Progenitor cell of endocrine pancreas (in vitro differentiated cells): Measurements from ENCODE around the gene ZNF688. TPM values are rescaled to one million over a fixed set of nuclear protein-coding genes. Genes with fewer than 3 reads are reported as not detected.
A peak's percentile ranks its signal among the peaks of the same experiment; 100 is the strongest.

ENCODE experiments used
- DNase-seq: peaks from one replicate; pipeline ENCODE4 v3.0.0; 2021; ENCODE audit warnings: low spot score; ENCODE audit not compliant: unreplicated experiment
- H3K27ac Mint-ChIP-seq: 2 replicates; pipeline ENCODE4 v1.8.0; 2021; ENCODE audit warnings: mild to moderate bottlenecking, moderate library complexity, mixed read lengths
- H3K27me3 Mint-ChIP-seq: 2 replicates; pipeline ENCODE4 v1.8.0; 2021; ENCODE audit warnings: mixed read lengths
- H3K36me3 Mint-ChIP-seq: 2 replicates; pipeline ENCODE4 v1.8.0; 2022; ENCODE audit warnings: mixed read lengths; ENCODE audit not compliant: insufficient read depth
- H3K4me1 Mint-ChIP-seq: 2 replicates; pipeline ENCODE4 v1.8.0; 2021; ENCODE audit warnings: low read depth, mixed read lengths
- H3K4me3 Mint-ChIP-seq: 2 replicates; pipeline ENCODE4 v1.8.0; 2021; ENCODE audit warnings: low read depth, mild to moderate bottlenecking, moderate library complexity, mixed read lengths
- H3K9me3 Mint-ChIP-seq: 2 replicates; pipeline ENCODE4 v1.8.0; 2021; ENCODE audit warnings: low read depth, mixed read lengths
- total RNA-seq: library from RNA; stranded (reverse); gene quantifications from 2 replicates; pipeline ENCODE4 v1.2.1, GENCODE V29; 2021
- TF ChIP-seq, protein P1 (sequence below): fragments of 200-600 bp; sonication (generic); IDR thresholded peaks from one replicate; pipeline ENCODE4 v1.5.0; 2021; ENCODE audit warnings: antibody characterized with exemption, mild to moderate bottlenecking; ENCODE audit not compliant: unreplicated experiment

ZNF688 gene
- total RNA-seq, 1 donor from 2014 or later = 20.0 TPM

DNA sequence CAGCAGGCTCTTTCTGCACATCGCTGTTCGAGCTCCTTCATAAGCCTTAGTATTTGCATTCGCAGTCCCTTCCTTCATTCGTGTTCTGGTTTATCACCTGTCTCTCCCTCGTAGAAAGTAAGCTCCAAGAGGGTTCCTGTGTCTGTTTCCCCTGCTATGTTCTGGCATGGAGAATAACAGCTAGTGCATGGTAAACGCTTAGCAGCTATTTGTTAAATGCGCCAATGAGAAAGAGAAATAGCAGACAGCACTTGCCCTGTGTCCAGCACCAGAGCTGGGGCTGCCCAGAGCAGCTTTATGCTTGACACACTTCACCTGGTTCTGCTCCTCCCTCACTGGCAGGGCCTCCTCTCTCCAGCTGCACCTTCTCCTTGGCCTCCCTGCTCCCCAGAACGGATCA lies 5.5 kb downstream of the ZNF688 start:
- Mint-ChIP-seq H3K4me1 (peaks cover 23% of the 10 kb centered on the region), H3K27me3 (peaks cover 2% of the 10 kb centered on the region), H3K36me3 (peaks cover 1% of the 10 kb centered on the region), H3K27ac (peak overlapping the region; percentile 52), H3K4me3 (no peak overlapping the region), H3K9me3 (no peaks in the 10 kb centered on the region)
- TF ChIP-seq, protein P1, sequence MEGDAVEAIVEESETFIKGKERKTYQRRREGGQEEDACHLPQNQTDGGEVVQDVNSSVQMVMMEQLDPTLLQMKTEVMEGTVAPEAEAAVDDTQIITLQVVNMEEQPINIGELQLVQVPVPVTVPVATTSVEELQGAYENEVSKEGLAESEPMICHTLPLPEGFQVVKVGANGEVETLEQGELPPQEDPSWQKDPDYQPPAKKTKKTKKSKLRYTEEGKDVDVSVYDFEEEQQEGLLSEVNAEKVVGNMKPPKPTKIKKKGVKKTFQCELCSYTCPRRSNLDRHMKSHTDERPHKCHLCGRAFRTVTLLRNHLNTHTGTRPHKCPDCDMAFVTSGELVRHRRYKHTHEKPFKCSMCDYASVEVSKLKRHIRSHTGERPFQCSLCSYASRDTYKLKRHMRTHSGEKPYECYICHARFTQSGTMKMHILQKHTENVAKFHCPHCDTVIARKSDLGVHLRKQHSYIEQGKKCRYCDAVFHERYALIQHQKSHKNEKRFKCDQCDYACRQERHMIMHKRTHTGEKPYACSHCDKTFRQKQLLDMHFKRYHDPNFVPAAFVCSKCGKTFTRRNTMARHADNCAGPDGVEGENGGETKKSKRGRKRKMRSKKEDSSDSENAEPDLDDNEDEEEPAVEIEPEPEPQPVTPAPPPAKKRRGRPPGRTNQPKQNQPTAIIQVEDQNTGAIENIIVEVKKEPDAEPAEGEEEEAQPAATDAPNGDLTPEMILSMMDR = no peak
- DNase-seq = no peak

DNA sequence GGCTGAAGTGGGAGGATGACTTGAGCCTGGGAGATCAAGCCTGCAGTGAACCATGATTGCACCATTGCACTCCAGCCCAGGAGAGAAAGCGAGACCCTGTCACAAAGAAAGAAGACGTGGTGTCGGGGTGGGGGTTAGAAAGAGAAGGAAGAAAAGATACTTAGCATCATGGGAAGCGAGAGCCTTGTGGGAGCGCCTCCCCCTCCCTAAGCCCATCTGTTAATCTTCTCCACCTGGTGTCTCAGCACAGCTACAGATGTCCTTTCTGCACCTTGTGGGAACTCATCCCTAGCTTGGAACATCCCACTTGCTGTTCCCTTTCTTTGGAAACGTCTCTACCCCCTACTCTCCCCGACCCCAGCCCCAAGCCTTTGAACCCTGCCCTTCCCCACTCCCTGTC lies 6.0 kb downstream of the ZNF688 start:
- Mint-ChIP-seq H3K4me3 (no peak overlapping the region), H3K36me3 (peaks cover 2% of the 10 kb centered on the region), H3K27ac (peak overlapping the region; percentile 67), H3K27me3 (peaks cover 3% of the 10 kb centered on the region), H3K9me3 (no peaks in the 10 kb centered on the region), H3K4me1 (peaks cover 21% of the 10 kb centered on the region)
- DNase-seq = no peak
- TF ChIP-seq, protein P1 = no peak

DNA sequence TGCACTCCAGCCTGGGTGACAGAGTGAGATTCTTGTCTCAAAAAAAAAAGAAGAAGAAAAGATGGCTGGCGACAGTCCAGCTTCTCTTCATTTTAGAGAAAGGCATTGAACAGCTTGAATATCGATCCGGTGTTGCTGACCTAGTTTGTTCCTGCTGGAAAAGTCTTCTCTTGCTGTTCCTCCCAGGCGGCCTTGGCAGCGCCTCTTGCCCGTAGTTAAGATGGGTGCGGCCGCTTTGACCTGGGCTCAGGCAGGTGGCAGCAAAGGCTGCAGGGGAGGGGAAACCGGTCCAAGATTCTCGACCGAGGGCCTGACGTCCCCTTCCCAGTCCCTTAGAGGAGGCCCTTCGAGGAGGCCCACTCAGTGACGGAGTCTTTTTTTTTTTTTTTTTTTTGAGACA lies 9.5 kb downstream of the ZNF688 start:
- peaks cover 12% of the 10 kb centered on the region for H3K4me1 Mint-ChIP-seq
- H3K36me3 Mint-ChIP-seq = peaks cover 5% of the 10 kb centered on the region
- no peak overlapping the region for H3K4me3 Mint-ChIP-seq
- no peak overlapping the region for H3K27ac Mint-ChIP-seq
- peaks cover 4% of the 10 kb centered on the region for H3K9me3 Mint-ChIP-seq
- peaks cover 3% of the 10 kb centered on the region for H3K27me3 Mint-ChIP-seq
- no peak for DNase-seq
- TF ChIP-seq, protein P1 = no peak

DNA sequence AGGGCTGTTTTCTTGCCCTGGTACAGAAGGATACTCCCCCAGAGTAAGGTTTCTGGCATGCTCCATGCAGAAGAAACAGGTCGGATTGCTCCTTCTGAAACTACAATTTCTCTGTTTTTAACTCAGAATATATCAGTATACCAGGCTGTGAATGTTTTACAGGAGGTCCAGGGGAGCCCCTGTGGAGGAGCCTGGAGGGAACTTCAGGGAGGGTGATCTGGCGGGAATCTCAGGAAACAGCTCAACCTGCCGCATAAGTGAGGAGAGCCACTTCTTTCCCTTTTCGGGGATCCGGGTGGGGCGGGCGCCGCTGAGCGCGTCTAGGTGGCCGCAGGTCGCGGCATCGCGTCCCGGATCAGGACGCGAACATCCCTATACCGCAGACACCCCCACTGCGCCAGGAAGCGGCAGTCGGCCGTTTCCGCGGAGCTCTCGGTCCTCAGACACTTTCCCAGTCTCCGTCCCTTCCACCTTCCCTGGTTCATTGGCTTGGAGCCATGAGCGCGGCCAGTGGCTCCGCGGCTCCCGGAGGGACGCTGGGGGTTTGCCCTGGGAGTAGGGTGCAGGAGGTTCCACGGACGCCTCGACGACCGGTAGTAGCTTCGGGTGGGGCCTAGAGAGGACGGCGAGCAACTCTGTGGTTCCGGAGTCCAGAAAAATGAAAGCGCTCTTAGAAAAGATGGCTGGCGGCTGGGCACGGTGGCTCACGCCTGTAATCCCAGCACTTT lies 10.3 kb downstream of the ZNF688 start:
- peaks cover 10% of the 10 kb centered on the region for H3K4me1 Mint-ChIP-seq
- TF ChIP-seq, protein P1 = no peak
- H3K4me3 Mint-ChIP-seq = no peak overlapping the region
- H3K36me3 Mint-ChIP-seq = peaks cover 7% of the 10 kb centered on the region
- DNase-seq = no peak
- H3K9me3 Mint-ChIP-seq = peaks cover 4% of the 10 kb centered on the region
- no peak overlapping the region for H3K27ac Mint-ChIP-seq
- peaks cover 3% of the 10 kb centered on the region for H3K27me3 Mint-ChIP-seq

DNA sequence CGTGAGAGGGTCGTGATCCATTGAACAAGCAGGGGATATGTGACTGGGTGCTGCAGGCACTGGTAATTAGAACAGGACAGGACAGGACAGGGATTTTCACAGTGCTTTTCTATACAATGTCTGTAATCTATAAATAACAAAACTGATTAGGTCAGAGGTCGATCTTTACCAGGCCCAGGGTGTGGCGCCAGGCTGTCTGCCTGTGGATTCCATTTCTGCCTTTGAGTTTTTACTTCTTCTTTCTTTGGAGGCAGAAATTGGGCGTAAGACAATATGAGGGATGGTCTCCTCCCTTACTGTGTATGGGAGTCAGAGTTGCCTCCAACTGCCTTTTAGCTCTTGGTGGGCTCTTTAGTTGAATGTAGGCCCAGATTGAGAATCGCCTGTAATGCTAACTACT lies 11.8 kb downstream of the ZNF688 start:
- TF ChIP-seq, protein P1 = no peak
- Mint-ChIP-seq H3K4me3 (no peak overlapping the region), H3K27ac (peak overlapping the region; percentile 96), H3K27me3 (peaks cover 3% of the 10 kb centered on the region), H3K9me3 (peaks cover 4% of the 10 kb centered on the region), H3K4me1 (peaks cover 7% of the 10 kb centered on the region), H3K36me3 (peaks cover 14% of the 10 kb centered on the region)
- no peak for DNase-seq
